Endothelial cell of umbilical vein (primary cell): Measurements from ENCODE around the gene TESK2. TPM values are rescaled to one million over a fixed set of nuclear protein-coding genes. Genes with fewer than 3 reads are reported as not detected.

Experiments
- BruUV-seq: library from RNA; stranded (reverse); fragments of 400-500 nt; replicated peaks from 2 replicates; lab custom pipeline; 2021; lab: Mats Ljungman, UMichigan
- CTCF ChIA-PET: fragments of 300-600, 350-600 bp; sonication (Branson Sonifier 250); formaldehyde crosslinking; loops from one replicate; lab custom pipeline; 2021; ENCODE audit warnings: antibody characterized with exemption, inconsistent platforms; lab: Charles Lee
- POLR2A ChIA-PET: fragments of 300-600, 350-600 bp; sonication (Branson Sonifier 250); formaldehyde crosslinking; loops from one replicate; lab custom pipeline; 2021; ENCODE audit warnings: antibody characterized with exemption, inconsistent platforms; lab: Charles Lee
- DNase-seq: peaks from one replicate; pipeline ENCODE4 v3.0.0-alpha.2; 2011; ENCODE audit warnings: low read depth, low spot score
- FAIRE-seq: peaks from 2 replicates; lab custom pipeline; 2011; peaks lifted over from hg19 to GRCh38; lab: Jason Lieb, UNC
- H2AFZ ChIP-seq: 2 replicates; pipeline ENCODE4 v1.6.0; 2012; ENCODE audit warnings: low read depth, low read length, control low read depth, inconsistent platforms
- H3K27ac ChIP-seq: 2 replicates; pipeline ENCODE4 v1.5.1; 2011; ENCODE audit warnings: low read depth, mild to moderate bottlenecking, control low read depth, low read length, moderate library complexity; ENCODE audit not compliant: insufficient read depth
- H3K27me3 ChIP-seq, 2 experiments: 2 replicates each; pipeline versions ENCODE4 v1.6.0 to v1.6.1; 2011; ENCODE audit warnings: low read length in 2 of 2, mixed read lengths in 1 of 2; ENCODE audit not compliant: control insufficient read depth in 2 of 2, insufficient read depth in 2 of 2
- H3K36me3 ChIP-seq, 2 experiments: 2 replicates in 1 of 2; 3 replicates in 1 of 2; pipeline ENCODE4 v1.5.1; 2011; ENCODE audit warnings: low read length in 2 of 2, mild to moderate bottlenecking in 1 of 2, moderate library complexity in 1 of 2; ENCODE audit not compliant: control insufficient read depth in 2 of 2, insufficient read depth in 2 of 2; ENCODE audit errors: extremely low read depth in 1 of 2
- H3K4me1 ChIP-seq: 3 replicates; pipeline ENCODE4 v1.5.1; 2011; ENCODE audit warnings: mild to moderate bottlenecking, low read length; ENCODE audit not compliant: control insufficient read depth, insufficient read depth; ENCODE audit errors: extremely low read depth
- H3K4me2 ChIP-seq: 2 replicates; pipeline ENCODE4 v1.6.1; 2011; ENCODE audit warnings: low read length, control low read depth, mixed read lengths; ENCODE audit not compliant: insufficient read depth
- H3K4me3 ChIP-seq, 3 experiments: fragments of 200-600 bp in 1 of 3; sonication (generic), shearing (Covaris generic) in 1 of 3; replicated peaks in 1 of 3; 2 replicates each; pipeline ENCODE4 v1.5.1; 2011 to 2016; ENCODE audit warnings: control low read depth in 3 of 3, low read length in 3 of 3, mild to moderate bottlenecking in 2 of 3, inconsistent platforms in 1 of 3, low read depth in 1 of 3, moderate library complexity in 1 of 3; ENCODE audit not compliant: insufficient read depth in 1 of 3
- H3K79me2 ChIP-seq: 2 replicates; pipeline ENCODE4 v1.6.0; 2012; ENCODE audit warnings: low read length, inconsistent platforms; ENCODE audit not compliant: control insufficient read depth, insufficient read depth
- H3K9ac ChIP-seq: replicated peaks from 2 replicates; pipeline ENCODE3; 2011; ENCODE audit warnings: low read length, control low read depth; ENCODE audit not compliant: insufficient read depth; ENCODE audit errors: extremely low read depth
- H3K9me1 ChIP-seq: replicated peaks from 3 replicates; pipeline ENCODE4 v1.6.0; 2011; ENCODE audit warnings: mild to moderate bottlenecking, low read length; ENCODE audit not compliant: control insufficient read depth, insufficient read depth; ENCODE audit errors: extremely low read depth
- H3K9me3 ChIP-seq: replicated peaks from 2 replicates; pipeline ENCODE4 v1.5.1; 2012; ENCODE audit warnings: low read length, inconsistent platforms; ENCODE audit not compliant: control insufficient read depth, insufficient read depth
- H4K20me1 ChIP-seq: replicated peaks from 2 replicates; pipeline ENCODE3; 2011; ENCODE audit warnings: mild to moderate bottlenecking, low read length; ENCODE audit not compliant: control insufficient read depth, insufficient read depth; ENCODE audit errors: extremely low read depth
- EZH2 ChIP-seq: IDR thresholded peaks from 2 replicates; pipeline ENCODE4 v1.6.1; 2012; ENCODE audit warnings: borderline replicate concordance, low read depth, mild to moderate bottlenecking, moderate library complexity, low read length, inconsistent platforms; ENCODE audit not compliant: severe bottlenecking
- FOS ChIP-seq: IDR thresholded peaks from 2 replicates; pipeline ENCODE4 v1.6.1; 2011; ENCODE audit warnings: mild to moderate bottlenecking, low read length, moderate library complexity, borderline replicate concordance; ENCODE audit not compliant: insufficient read depth
- GATA2 ChIP-seq: IDR thresholded peaks from 2 replicates; pipeline ENCODE4 v1.7.0; 2011; ENCODE audit warnings: low read depth, mild to moderate bottlenecking, moderate library complexity, mixed read lengths, low read length; ENCODE audit not compliant: insufficient read length, insufficient read depth
- JUN ChIP-seq: IDR thresholded peaks from 2 replicates; pipeline ENCODE4 v1.6.1; 2011; ENCODE audit warnings: borderline replicate concordance, low read depth; ENCODE audit not compliant: insufficient read length, insufficient read depth
- MYC ChIP-seq: IDR thresholded peaks from one replicate; pipeline ENCODE4 v1.6.1; 2011; ENCODE audit warnings: mild to moderate bottlenecking, low read depth, low read length
- POLR2A ChIP-seq: IDR thresholded peaks from 2 replicates; pipeline ENCODE4 v1.6.1; 2012; ENCODE audit warnings: low read depth, mild to moderate bottlenecking, control low read depth, low read length
- POLR2AphosphoS5 ChIP-seq: IDR thresholded peaks from 2 replicates; pipeline ENCODE4 v1.6.1; 2012; ENCODE audit warnings: low read depth, mild to moderate bottlenecking, control low read depth, low read length, moderate library complexity; ENCODE audit not compliant: insufficient read depth
- dilution Hi-C: fragments of 300-500 bp; cut with MboI; formaldehyde crosslinking; loops from one replicate; pipeline ENCODE4 v1.15.0; 2019; ENCODE audit warnings: low sequenced_read_pairs; ENCODE audit not compliant: extremely low pct_ligation_motif_present
- intact Hi-C: fragments of 100-400 bp; cut with micrococcal nuclease; formaldehyde crosslinking; loops from one replicate; pipeline ENCODE4 v1.10.0; 2022
- polyA plus RNA-seq, 4 experiments: library from polyadenylated mRNA; depleted of rRNA in 3 of 4; stranded (reverse) in 3 of 4; unstranded in 1 of 4; fragments of >200 nt; gene quantifications; 2 replicates each; pipeline versions ENCODE4 v1.2.1 to v1.2.3, GENCODE V29; 2011 to 2012; ENCODE audit warnings: missing spikeins in 1 of 4
- total RNA-seq: library from RNA; stranded (reverse); gene quantifications from 2 replicates; pipeline ENCODE4 v1.2.3, GENCODE V29; 2021
- TF ChIP-seq, protein P1 (sequence below), 2 donors: IDR thresholded peaks; 1 replicate in 1 of 2; 2 replicates in 1 of 2; pipeline ENCODE4 v1.5.1; 2011; ENCODE audit warnings: low read length in 2 of 2, mild to moderate bottlenecking in 2 of 2, moderate library complexity in 2 of 2, control low read depth in 1 of 2, inconsistent platforms in 1 of 2, low read depth in 1 of 2; ENCODE audit not compliant: insufficient read depth in 1 of 2; ENCODE audit errors: extremely low read depth in 1 of 2
- TF ChIP-seq, protein P2 (sequence below): IDR thresholded peaks from 2 replicates; pipeline ENCODE4 v1.6.1; 2011; ENCODE audit not compliant: insufficient read depth, insufficient read length

The TESK2 gene
- total and polyA plus RNA-seq, 2 donors (not counting 3 experiments of a cell fraction or from before 2014, with no cell fraction given), result 2.1 to 2.6 TPM

DNA sequence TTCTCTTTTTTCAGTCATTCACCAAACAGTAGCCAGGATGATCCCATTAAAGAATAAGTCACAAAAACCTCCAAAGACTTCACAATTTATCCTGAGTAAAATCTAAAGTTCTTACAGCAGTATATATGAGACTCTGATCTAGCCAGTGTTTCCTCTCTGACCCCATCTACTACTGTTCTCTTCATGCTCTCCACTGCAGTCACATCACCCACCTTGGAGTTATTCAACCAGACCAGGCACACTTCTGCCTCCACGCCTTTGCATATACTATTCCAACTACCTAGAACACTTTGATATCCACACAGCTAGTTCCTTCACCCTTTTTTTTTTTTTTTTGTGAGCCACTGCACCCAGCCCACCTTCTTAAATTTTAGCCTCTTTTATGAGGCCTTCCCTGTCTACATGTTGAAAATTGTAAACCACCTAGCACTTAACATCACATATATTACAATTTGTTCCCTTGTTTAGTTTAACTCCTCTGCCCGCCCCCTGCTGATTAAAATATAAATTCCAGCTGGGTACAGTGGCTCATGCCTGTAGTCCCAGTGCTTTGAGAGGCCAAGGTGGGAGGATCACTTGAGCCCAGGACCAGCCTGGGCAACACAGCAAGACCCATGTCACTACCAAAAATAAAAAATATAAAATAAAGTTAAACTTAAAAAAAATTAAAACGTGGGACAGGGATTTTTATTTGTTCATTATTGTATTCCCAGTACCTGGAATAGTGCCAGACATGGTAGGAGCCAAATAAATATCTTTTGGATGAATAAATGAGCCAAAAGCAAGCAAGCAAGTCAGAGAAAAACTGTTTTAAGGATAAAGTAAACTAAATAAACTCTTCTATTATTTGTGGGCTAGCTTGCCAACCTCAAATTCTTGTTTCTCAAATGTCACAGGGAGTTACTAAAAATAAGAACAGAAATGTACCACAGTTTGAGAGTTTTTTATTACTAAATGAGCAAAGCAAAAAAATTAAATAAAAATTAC lies 115.6 kb downstream of the TESK2 start:
- H3K27ac ChIP-seq, result no peak overlapping the region
- ChIA-PET CTCF (interaction anchor here (1.4 to 1.6 kb wide), 2 partner anchors 15 to 18 kb away, joined by 3 to 5 read pairs; no protein-coding TSS in a partner anchor), POLR2A (no interaction called here)
- no TSS peak for BruUV-seq
- H3K36me3 ChIP-seq, result no peaks in the 10 kb centered on the region
- intact Hi-C loops, result no loop called here
- no peaks in the 10 kb centered on the region for H3K9me1 ChIP-seq
- no peak overlapping the region for H3K9ac ChIP-seq
- H4K20me1 ChIP-seq, result no peaks in the 10 kb centered on the region
- no peak overlapping the region for H3K4me3 ChIP-seq
- DNase-seq (no peak), FAIRE-seq (no peak)
- H3K4me1 ChIP-seq, result no peaks in the 10 kb centered on the region
- no peaks in the 10 kb centered on the region for H3K79me2 ChIP-seq
- H3K4me2 ChIP-seq, result no peak overlapping the region
- peaks cover 0 to 1% of the 10 kb centered on the region in 2 experiments for H3K27me3 ChIP-seq
- no peak overlapping the region for H2AFZ ChIP-seq
- dilution Hi-C loops, result no loop called here
- no peaks in the 10 kb centered on the region for H3K9me3 ChIP-seq
- TF ChIP-seq, protein P1, sequence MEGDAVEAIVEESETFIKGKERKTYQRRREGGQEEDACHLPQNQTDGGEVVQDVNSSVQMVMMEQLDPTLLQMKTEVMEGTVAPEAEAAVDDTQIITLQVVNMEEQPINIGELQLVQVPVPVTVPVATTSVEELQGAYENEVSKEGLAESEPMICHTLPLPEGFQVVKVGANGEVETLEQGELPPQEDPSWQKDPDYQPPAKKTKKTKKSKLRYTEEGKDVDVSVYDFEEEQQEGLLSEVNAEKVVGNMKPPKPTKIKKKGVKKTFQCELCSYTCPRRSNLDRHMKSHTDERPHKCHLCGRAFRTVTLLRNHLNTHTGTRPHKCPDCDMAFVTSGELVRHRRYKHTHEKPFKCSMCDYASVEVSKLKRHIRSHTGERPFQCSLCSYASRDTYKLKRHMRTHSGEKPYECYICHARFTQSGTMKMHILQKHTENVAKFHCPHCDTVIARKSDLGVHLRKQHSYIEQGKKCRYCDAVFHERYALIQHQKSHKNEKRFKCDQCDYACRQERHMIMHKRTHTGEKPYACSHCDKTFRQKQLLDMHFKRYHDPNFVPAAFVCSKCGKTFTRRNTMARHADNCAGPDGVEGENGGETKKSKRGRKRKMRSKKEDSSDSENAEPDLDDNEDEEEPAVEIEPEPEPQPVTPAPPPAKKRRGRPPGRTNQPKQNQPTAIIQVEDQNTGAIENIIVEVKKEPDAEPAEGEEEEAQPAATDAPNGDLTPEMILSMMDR (IDR thresholded peaks at IDR 0.05; ENCODE audit: extremely low read depth in 1 of 2, insufficient read depth in 1 of 2, low read depth in 1 of 2, low read length in 2 of 2), result no peak
- TF ChIP-seq FOS (no peak), GATA2 (no peak), POLR2A (no peak), EZH2 (no peak), JUN (no peak), MYC (no peak), POLR2AphosphoS5 (no peak)
- TF ChIP-seq, protein P2, sequence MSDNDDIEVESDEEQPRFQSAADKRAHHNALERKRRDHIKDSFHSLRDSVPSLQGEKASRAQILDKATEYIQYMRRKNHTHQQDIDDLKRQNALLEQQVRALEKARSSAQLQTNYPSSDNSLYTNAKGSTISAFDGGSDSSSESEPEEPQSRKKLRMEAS, result no peak
